GM12874 (cell line): ENCODE data around the gene RNF38.

Source experiments
- TF ChIP-seq, protein P1 (sequence below): IDR thresholded peaks from 2 replicates; pipeline ENCODE4 v1.5.1; 2011; ENCODE audit warnings: low read depth, mild to moderate bottlenecking, control low read depth, low read length, moderate library complexity; ENCODE audit not compliant: insufficient read depth

RNF38 gene

DNA sequence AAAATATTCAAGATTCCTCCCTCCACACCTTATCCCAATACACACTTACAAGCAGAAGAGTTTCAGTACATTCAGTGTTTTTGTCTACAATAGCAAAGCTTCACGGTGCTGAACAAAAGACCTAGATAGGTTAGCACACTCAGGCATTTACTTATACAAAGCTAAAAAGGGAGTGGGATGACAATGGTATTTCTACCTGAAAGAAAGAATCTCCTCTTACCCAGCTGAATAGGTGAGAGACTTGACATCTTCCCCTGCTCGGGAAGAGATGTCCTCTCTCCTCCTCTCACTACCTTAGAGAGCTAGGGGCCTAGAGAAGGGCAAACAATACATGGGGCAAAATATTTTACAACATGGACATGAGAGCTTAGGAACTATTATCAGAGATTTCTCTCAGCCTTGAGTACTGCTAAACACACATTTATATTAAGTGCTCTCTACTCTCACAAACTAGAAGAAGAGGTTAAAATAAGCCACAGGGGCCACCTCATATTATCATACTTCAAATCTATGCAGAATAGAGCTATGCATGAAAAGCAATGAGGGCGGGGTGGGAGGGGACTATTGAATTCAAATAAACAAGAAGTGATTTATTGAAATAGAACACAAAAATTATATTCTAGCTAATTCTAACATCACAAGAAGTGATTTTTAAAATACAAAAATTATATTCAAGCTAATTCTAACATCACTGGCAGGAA, 38.6 kb upstream of the RNF38 start:
- TF ChIP-seq, protein P1, sequence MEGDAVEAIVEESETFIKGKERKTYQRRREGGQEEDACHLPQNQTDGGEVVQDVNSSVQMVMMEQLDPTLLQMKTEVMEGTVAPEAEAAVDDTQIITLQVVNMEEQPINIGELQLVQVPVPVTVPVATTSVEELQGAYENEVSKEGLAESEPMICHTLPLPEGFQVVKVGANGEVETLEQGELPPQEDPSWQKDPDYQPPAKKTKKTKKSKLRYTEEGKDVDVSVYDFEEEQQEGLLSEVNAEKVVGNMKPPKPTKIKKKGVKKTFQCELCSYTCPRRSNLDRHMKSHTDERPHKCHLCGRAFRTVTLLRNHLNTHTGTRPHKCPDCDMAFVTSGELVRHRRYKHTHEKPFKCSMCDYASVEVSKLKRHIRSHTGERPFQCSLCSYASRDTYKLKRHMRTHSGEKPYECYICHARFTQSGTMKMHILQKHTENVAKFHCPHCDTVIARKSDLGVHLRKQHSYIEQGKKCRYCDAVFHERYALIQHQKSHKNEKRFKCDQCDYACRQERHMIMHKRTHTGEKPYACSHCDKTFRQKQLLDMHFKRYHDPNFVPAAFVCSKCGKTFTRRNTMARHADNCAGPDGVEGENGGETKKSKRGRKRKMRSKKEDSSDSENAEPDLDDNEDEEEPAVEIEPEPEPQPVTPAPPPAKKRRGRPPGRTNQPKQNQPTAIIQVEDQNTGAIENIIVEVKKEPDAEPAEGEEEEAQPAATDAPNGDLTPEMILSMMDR, result no peak

DNA sequence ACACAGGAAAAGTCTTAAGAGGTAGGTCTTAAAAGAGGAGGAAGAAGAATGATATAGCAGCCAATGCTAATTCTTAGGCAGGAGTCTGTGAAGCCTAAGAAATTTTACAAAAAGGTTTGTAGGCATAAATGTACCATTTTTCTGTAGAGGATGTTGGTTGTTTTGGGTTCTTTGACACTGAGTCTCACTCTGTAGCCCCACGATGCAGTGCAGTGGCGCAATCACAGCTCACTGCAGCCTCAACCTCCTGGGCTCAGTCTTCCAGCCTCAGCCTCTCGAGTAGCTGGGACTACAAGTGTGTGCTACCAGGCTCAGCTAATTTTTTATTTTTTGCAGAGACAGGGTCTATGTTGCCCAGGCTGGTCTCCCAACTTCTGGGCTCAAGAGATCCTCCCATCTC, 37.7 kb upstream of the RNF38 start:
- TF ChIP-seq, protein P1, result no peak

DNA sequence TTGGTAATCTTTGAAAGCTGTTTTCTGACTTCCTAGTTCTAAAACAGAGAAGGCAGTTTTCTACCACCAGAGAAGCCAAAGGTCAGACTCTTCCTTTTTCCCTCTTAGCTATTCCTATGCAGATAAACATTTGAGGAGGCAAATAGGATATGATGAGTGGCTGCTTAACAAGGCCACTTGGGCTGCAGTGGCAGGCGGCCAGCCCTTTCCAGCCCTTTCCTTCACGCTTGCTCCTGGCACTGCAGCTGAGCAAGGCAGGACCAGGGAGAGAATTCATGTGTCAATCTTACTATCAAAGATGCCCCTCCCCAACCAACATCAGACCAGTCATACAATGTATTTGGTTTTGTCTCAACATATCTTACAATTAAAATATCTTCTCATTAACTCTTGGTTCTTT, 36.8 kb upstream of the RNF38 start:
- TF ChIP-seq, protein P1, result no peak

DNA sequence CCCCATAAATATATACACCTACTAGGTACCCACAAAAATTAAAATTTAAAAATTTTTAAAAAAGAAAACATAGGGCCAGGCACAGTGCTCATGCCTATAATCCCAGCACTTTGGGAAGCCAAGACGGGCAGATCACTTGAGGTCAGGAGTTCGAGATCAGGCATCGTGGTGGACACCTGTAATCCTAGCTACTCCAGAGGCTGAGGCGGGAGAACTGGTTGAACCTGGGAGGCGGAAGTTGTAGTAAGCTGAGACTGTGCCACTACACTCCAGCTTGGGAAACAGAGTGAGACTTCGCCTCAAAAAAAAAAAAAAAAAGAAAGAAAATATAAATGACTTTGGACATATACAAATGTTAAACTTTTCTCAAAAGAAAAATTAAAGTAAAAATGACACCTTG, 33.3 kb upstream of the RNF38 start:
- TF ChIP-seq, protein P1, result no peak

DNA sequence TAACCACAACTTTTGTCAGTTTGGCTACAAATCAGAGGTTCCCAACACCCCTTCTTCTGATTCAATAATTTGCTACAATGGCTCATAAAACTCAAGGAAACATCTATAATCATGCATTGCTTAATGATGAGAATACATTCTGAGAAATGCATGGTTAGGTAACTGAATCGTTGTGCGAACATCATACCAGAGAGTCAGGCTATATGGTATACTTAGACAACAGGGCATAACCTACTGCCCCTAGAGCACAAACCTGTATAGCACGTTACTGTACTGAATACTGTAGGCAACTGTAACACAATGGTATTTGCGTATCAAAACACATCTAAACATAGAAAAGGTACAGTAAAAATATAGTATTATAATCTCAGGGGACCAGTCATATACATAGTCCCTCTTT, 31.0 kb upstream of the RNF38 start:
- TF ChIP-seq, protein P1, result no peak

DNA sequence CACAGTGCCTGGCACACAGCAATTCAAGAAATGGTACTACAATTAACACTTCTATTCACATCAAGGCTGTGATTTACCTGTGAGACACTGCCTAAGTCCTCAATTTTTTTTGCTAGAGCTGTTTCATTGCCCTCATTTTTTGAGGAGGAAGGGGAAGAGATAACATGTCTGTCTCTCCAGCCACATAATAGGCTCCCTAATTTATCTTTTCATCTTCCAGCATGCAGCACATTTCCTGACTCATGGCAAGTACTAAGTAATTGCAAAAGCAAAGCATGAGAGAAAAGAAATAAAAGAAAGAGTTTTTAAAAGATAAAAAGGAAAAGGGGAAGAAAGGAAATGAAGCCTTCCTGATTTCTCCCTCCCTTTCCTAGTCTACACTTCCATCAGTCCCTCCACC, 26.9 kb upstream of the RNF38 start:
- TF ChIP-seq, protein P1, result no peak

DNA sequence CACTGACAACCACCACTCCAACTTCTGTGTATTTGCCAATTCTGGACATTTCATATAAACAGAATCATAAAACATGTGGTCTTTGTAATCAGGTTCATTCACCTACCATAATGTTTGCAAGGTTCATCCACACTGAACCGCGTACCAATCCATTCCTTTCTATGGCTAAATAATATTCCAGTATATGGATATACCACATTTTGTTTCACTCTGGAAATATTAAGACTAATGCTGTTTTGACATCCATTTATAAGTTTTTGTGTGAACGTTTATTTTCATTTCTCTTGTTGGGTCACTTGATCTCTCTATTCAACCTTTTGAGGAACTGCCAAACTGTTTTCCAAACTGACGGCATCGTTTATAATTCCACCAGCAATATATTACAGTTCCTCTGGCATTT, 26.3 kb upstream of the RNF38 start:
- TF ChIP-seq, protein P1, result no peak
